Suprapubic skin (tissue), 4 donors: ENCODE results near the gene KIF18B. TPM values are rescaled to one million over a fixed set of nuclear protein-coding genes. Genes with fewer than 3 reads are reported as not detected.

Experiments used
- DNase-seq, 2 donors: peaks; one replicate each; pipeline ENCODE4 v3.0.0-alpha.2; 2019; ENCODE audit warnings: low spot score in 2 of 2
- H3K27ac ChIP-seq: fragments of 200-600 bp; sonication (generic); one replicate; pipeline ENCODE4 v1.5.1; 2019
- H3K27me3 ChIP-seq: fragments of 200-600 bp; sonication (generic); one replicate; pipeline ENCODE4 v1.5.1; 2019
- H3K36me3 ChIP-seq: fragments of 200-600 bp; sonication (generic); one replicate; pipeline ENCODE4 v1.5.1; 2019
- H3K4me1 ChIP-seq: fragments of 200-600 bp; sonication (generic); one replicate; pipeline ENCODE4 v1.5.1; 2019
- H3K4me3 ChIP-seq: fragments of 200-600 bp; sonication (generic); one replicate; pipeline ENCODE4 v1.5.1; 2019; ENCODE audit warnings: mild to moderate bottlenecking
- H3K9me3 ChIP-seq: fragments of 200-600 bp; sonication (generic); one replicate; pipeline ENCODE4 v1.5.1; 2019
- CTCF ChIP-seq, 2 donors: fragments of 200-600 bp in 1 of 2; fragments of 450-650 bp in 1 of 2; sonication (generic) in 1 of 2; IDR thresholded peaks; one replicate each; pipeline ENCODE4 v1.5.1; 2016 to 2019; ENCODE audit warnings: antibody characterized with exemption in 2 of 2, mild to moderate bottlenecking in 1 of 2, moderate library complexity in 1 of 2
- EP300 ChIP-seq: sonication (generic); formaldehyde crosslinking; IDR thresholded peaks from one replicate; pipeline ENCODE4 v1.6.1; 2017; ENCODE audit warnings: antibody characterized with exemption
- POLR2A ChIP-seq, 2 donors: fragments of 450-650 bp; IDR thresholded peaks; one replicate each; pipeline ENCODE4 v1.6.1; 2017; ENCODE audit warnings: antibody characterized with exemption in 2 of 2, mild to moderate bottlenecking in 2 of 2, moderate library complexity in 2 of 2
- POLR2AphosphoS5 ChIP-seq, 3 donors: sonication (generic); formaldehyde crosslinking; IDR thresholded peaks; one replicate each; pipeline ENCODE4 v1.6.1; 2017; ENCODE audit warnings: antibody characterized with exemption in 3 of 3
- whole genome bisulfite sequencing: methylation state at CpG from one replicate; pipeline ENCODE4 v1.1.5; 2018; 5-methylcytosine and 5-hydroxymethylcytosine counted together
- total RNA-seq, 4 donors: library from RNA; depleted of rRNA; stranded (reverse); fragments of >200 nt; gene quantifications; one replicate each; pipeline ENCODE4 v1.1.0, GENCODE V29; 2016

Gene KIF18B
- total RNA-seq, 4 donors from 2014 or later = 2.0 to 4.0 (median 2.8) TPM

- no peak overlapping the region for H3K4me3 ChIP-seq
- H3K4me1 ChIP-seq = peaks cover 1% of the 10 kb centered on the region
- H3K36me3 ChIP-seq = peaks cover 37% of the 10 kb centered on the region
- H3K27me3 ChIP-seq = no peaks in the 10 kb centered on the region
- no peaks in the 10 kb centered on the region for H3K9me3 ChIP-seq
- no peak for DNase-seq
- no peak for TF ChIP-seq CTCF (IDR thresholded peaks at IDR 0.05)
- TF ChIP-seq POLR2AphosphoS5 (IDR thresholded peaks at IDR 0.05) = no peak
- TF ChIP-seq EP300 = no peak
- no peak for TF ChIP-seq POLR2A (IDR thresholded peaks at IDR 0.05)
- H3K27ac ChIP-seq = no peak overlapping the region
Measured at GRCh38 chr17:44892250-44892649, 55.3 kb downstream of the KIF18B start.

GRCh38 chr17:44889003-44889402, 58.6 kb downstream of the KIF18B start:
- DNase-seq = no peak
- TF ChIP-seq POLR2AphosphoS5 (IDR thresholded peaks at IDR 0.05) (no peak), POLR2A (IDR thresholded peaks at IDR 0.05) (no peak), CTCF (IDR thresholded peaks at IDR 0.05) (no peak), EP300 (no peak)
- Histone ChIP-seq H3K4me1 (no peaks in the 10 kb centered on the region), H3K27me3 (no peaks in the 10 kb centered on the region), H3K9me3 (no peaks in the 10 kb centered on the region), H3K27ac (no peak overlapping the region), H3K36me3 (peaks cover 63% of the 10 kb centered on the region), H3K4me3 (no peak overlapping the region)
- WGBS = 83% methylated on average over 7 of the region's 7 CpGs

GRCh38 chr17:44887971-44888954, 59.3 kb downstream of the KIF18B start:
- no peaks in the 10 kb centered on the region for H3K9me3 ChIP-seq
- TF ChIP-seq CTCF (IDR thresholded peaks at IDR 0.05) (no peak), EP300 (no peak), POLR2AphosphoS5 (IDR thresholded peaks at IDR 0.05) (no peak), POLR2A (IDR thresholded peaks at IDR 0.05) (no peak)
- H3K27me3 ChIP-seq = no peaks in the 10 kb centered on the region
- H3K4me3 ChIP-seq = no peak overlapping the region
- 72% methylated on average over 10 of the region's 10 CpGs for WGBS
- no peak overlapping the region for H3K27ac ChIP-seq
- peaks cover 63% of the 10 kb centered on the region for H3K36me3 ChIP-seq
- DNase-seq = no peak
- H3K4me1 ChIP-seq = no peaks in the 10 kb centered on the region

GRCh38 chr17:44887016-44887415, 60.6 kb downstream of the KIF18B start:
- WGBS = 88% methylated on average over 1 of the region's 1 CpG
- H3K27me3 ChIP-seq = no peaks in the 10 kb centered on the region
- no peaks in the 10 kb centered on the region for H3K4me1 ChIP-seq
- TF ChIP-seq POLR2AphosphoS5 (IDR thresholded peaks at IDR 0.05) (no peak), POLR2A (IDR thresholded peaks at IDR 0.05) (no peak), CTCF (IDR thresholded peaks at IDR 0.05) (no peak), EP300 (no peak)
- H3K36me3 ChIP-seq = peaks cover 63% of the 10 kb centered on the region
- no peaks in the 10 kb centered on the region for H3K9me3 ChIP-seq
- peak in 1 of 2 donors; percentile 9 for DNase-seq
- H3K27ac ChIP-seq = no peak overlapping the region
- H3K4me3 ChIP-seq = no peak overlapping the region

GRCh38 chr17:44884941-44885340, 62.6 kb downstream of the KIF18B start:
- Histone ChIP-seq H3K36me3 (peaks cover 72% of the 10 kb centered on the region), H3K4me1 (no peaks in the 10 kb centered on the region), H3K9me3 (no peaks in the 10 kb centered on the region), H3K27ac (no peak overlapping the region), H3K27me3 (no peaks in the 10 kb centered on the region), H3K4me3 (no peak overlapping the region)
- no peak for DNase-seq
- no peak for TF ChIP-seq POLR2AphosphoS5 (IDR thresholded peaks at IDR 0.05)
- TF ChIP-seq CTCF (IDR thresholded peaks at IDR 0.05) = no peak
- 95% methylated on average over 2 of the region's 2 CpGs for WGBS
